Measurements from ENCODE around the gene ACVRL1.
A peak's percentile ranks its signal among the peaks of the same experiment; 100 is the strongest.

ACVRL1 gene

DNA sequence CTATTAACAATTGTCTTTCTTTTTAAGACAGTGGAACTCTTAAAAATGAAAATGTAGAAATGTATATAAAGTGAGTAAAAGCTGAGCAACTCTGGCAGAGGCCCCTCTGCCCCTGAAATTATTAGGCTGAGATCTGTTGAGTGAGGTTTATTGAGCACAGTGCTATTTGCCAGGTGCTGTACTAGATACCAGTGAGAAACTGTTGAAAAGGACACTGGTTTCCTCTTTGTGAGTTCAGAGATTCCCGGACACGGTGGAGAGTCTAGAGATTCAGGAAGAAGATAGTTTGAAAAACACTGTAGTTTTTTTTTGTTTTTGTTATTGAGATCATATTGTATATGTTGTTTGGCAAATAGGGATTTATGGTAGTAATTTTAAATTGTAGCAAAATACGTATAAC is 55.4 kb downstream of the ACVRL1 start:
- FAIRE-seq (no peak), DNase-seq (ENCODE audit: low spot score) (no peak)

DNA sequence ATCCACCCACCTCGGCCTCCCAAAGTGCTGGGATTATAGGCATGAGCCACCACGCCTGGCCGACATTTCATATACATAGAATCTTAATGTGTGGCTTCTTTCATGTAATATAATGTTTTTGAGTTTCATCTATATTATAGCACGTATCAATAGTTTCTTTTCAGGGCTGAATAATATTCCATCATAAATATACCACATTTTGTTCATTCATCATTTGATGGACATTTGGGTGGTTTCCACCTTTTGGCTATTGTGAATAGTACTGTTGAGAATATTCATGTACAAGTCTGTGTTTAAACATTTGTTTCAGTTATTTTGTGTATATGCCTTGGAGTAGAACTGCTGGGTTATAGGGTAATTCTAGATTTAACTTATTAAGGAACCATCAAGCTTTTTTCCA is 56.2 kb downstream of the ACVRL1 start:
- DNase-seq (ENCODE audit: low spot score), result no peak
- no peak for FAIRE-seq

DNA sequence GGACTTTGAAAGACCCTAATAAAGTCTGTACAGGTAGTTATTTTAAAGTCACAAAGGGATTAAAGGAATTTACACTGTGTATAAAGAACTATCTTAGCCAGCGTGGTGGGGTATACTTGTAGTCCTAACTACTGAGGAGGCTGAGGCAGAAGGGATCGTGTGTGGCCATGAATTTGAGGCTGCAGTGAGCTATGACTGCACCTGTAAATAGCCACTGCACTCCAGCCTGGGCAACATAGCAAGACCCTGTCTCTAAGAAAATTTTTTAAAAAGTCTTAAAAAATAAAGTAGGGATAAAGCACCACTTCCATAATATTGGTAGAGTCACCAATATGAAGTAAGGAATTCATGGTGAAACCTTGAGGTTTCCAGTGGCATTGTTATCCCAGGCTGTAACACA is 62.3 kb downstream of the ACVRL1 start:
- FAIRE-seq, result no peak

GRCh38 chr12:51970904-51971646 is 63.8 kb downstream of the ACVRL1 start:
- peak; percentile 77 for FAIRE-seq

More for the DNA sequence above, 62.3 kb downstream of the ACVRL1 start:
- DNase-seq (ENCODE audit: low spot score), result no peak

GRCh38 chr12:51971679-51972421 is 64.5 kb downstream of the ACVRL1 start:
- FAIRE-seq (no peak), DNase-seq (ENCODE audit: low spot score) (peak; percentile 4)

More at GRCh38 chr12:51970904-51971646, 63.8 kb downstream of the ACVRL1 start:
- peak; percentile 48 for DNase-seq (ENCODE audit: low spot score)

DNA sequence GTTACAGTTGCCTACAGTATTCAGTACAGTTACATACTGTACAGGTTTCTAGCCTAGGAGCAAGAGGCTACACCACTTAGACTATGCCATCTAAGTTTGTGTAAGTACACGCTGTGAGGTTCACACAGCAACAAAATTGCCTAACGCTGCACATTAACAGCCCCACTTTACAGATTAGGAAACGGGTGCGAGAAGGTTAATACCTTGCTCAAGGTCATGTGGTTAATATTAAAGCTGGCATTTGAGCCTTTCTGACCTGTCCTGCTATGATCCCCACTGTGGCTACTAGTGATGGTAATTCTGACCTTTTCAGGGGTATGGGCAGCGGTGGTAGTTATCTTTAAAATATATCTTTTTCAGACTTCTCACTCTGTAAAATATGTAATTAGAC is 65.1 kb downstream of the ACVRL1 start:
- no peak for DNase-seq (ENCODE audit: low spot score)
- FAIRE-seq, result no peak

DNA sequence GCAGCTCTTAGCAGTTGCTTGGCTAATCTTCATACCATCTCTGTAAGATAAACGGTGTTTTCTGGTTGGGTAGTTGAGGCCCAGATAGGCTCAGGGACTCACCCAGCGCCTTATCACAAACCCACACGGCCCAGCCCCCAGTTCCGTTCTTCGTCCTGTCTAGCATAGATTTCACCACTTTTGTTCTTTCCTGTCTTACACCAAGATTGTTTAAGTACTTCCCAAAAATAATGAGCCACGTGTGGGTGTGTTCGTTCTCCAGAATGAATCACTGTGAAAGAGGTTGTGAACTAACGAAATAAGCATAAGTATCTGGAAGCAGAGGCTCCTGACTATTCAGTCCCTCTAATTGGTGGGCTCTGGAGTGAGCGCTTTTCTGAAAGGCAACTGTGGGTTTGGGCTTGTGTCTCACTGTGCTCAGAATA is 65.6 kb downstream of the ACVRL1 start:
- DNase-seq (ENCODE audit: low spot score) (peak; percentile 27), FAIRE-seq (peak; percentile 61)
